Activated CD4-positive, alpha-beta T cell treated with anti-CD3 and anti-CD28 coated beads, Interleukin-2, Interleukin-4, amounts not matched to agents 100 ng/mL and 50 ng/mL, durations not matched to agents 16 hours and 8 hours (primary cell): ENCODE measurements around the gene TUBA4A.
"Not testable (repeated sequence)": the region's sequence is repeated elsewhere in the genome, so short reads cannot be mapped to it uniquely, and the experiment has no call there.

Experiments used
- DNase-seq: peaks from one replicate; pipeline ENCODE4 v3.0.0-alpha.2; 2020; ENCODE audit warnings: low spot score

Gene TUBA4A

DNA sequence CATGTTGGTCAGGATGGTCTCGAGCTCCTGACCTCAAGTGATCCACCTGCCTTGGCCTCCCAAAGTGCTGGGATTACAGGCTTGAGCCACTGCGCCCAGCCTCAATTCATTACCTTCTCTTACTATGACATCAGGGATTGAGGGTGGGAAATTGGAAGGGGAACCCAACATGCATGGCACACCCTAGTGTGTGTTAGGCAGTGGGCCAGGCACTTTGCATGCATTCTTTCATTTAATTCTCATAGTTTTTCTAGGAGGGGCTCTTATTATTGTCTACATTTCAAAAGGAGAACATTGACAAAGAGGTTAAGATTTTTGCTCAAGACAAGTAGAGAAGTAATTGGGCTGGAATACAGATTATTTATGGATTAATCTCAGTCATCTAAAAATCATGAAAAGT, 14.6 kb upstream of the TUBA4A start:
- no peak for DNase-seq

DNA sequence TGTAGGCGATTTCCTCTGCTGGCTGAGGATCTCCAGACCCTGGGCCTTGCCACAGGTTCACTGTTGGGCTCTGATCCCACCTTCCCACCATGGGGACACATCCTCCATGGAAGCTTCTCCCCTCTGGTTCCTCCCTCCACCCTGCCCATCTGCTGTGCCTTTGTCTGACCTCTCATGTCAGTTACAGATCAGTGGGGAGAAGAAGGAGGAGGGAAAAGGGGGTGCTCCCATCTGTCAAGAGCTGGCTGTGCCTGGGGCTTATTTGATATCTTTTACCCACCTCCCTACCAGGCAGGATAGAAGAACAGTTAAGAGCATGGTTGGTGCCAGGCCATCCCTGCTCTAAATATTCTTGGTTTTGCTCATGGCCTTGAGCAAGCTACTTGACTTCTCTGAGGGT, 13.2 kb upstream of the TUBA4A start:
- no peak for DNase-seq

DNA sequence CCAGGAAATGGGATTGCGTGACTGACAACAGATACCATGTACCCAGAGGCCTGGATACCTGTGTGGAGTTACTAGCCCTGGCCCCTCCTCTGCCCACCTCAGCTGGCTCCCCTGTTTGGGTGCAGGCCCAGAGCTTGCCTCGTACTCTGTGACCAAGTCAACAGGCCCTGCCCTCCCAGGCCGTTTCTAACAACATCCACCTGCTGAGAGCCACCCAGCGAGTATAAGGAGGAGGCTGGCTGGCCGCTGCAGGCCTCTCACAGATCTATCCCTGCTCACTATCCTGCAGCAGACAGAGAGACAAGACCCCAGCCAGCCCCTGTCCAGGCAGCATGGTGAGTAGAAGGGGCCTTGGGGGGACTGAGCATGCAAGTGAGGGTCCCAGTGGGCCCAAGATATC, 12.5 kb upstream of the TUBA4A start:
- DNase-seq = no peak

- no peak for DNase-seq
These were observed 7.5 kb upstream of the TUBA4A start for GRCh38 chr2:219261024-219261855.

- DNase-seq = not testable (repeated sequence)
These were observed 5.2 kb upstream of the TUBA4A start for GRCh38 chr2:219258942-219259341.

DNA sequence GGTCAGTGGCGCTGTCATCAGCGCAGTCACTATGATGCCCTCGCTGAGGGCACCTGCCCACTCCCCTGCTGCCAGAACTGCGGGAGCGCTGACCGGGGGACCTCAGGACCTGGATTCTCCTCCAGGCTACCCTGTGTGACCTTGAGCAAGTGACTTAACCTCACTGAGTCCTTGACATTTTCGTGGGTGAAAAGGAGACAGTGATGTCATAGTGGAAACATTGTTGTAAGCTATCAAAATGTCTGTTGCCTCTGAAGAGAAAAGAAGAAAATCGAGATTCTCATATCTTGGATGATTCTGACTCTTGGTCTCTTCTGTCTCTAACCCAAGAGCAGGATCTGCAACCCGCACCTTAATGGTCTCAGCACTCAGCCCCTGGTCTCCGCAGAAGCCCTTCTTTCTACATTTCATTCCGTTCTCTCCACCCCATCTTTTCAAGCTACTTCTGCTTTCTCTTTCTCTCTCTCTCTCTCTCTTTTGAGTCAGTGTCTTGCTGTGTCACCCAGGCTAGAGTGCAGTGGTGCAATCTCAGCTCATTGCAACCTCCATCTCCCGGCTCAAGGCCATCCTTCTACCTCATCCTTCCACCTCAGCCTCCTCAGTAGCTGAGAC, 978 bp upstream of the TUBA4A start:
- DNase-seq = no peak

DNA sequence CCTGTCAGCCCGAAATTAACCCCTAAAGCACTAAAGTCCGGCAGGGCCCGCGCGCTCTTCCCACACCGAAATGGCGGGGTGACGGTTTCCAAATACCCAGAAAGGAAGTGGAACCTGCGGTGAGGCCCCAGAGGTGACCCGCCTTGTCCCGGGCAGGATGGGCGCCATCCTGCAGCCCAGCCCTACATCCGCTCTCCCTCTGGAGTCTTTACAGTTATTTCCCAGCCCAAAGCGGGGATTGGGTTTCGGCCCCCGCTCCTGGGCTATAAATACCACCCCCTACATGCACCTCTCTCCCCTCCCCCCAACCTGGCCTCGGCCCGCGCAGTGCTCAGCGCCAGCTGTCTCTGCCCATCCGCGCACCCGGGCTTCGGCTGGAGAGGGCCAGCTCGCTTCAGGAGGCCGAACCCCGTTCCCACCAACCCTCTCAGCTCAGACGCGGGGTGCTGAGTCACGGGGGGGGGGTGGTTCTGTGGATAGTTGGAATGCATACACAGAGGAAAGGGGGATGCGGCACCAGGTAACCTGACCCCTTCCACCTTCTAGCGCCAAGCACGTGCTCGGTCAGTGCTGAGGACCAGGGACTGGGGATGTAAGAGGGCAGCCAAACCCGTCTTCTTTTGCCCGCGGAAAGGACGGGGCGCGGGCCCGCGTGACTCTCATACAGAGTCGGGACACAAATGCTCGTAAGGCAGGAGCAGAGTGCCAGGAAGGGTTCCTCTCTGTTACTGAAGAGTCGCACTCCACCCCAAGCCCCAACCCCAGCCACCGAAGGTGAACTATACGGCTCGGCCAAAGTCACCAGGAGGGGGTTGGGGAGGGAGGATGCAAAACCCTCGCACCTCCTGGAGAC, 592 bp downstream of the TUBA4A start, which contains the start of gene TUBA4B:
Gene TUBA4B, plus strand, starts transcription at position 344 of the 853 bp plus-strand sequence. Its CDS starts 165 bp downstream, at position 509.
- DNase-seq = no peak

DNA sequence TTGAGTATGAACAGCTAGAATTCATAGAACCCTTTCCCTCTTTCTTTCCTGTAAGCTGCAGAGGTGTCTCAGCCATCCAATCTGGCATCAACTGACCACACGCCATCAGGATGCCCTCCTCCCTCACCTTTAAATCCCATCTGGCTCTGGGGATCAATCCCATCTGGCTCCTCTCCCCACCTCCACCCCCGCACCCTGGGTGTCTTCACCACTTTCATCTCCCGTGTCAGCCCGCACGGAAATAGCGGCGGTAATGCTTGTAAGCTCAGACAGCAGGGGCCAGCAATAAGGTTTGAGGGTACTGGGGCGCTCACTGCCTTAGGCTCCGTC, 1.2 kb downstream of the TUBA4A start:
- no peak for DNase-seq

DNA sequence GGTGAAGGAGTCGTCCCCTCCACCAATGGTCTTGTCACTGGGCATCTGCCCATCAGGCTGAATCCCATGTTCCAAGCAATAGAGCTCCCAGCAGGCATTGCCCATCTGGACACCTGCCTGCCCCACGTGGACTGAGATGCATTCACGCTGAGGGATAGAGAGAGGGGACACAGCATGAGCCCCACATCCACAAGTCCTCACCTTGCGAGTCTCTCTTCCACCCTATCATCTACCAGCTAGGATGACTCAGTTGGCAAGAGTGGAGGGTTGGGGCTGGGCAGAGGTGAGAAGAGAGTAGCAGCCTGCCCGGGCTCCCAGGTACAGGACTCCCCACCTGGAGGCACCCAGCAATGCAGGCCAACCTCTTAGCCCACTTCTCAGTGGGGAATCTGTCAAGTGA, 1.6 kb downstream of the TUBA4A start:
- no peak for DNase-seq

GRCh38 chr2:219251656-219252055, 2.1 kb downstream of the TUBA4A start:
- DNase-seq = no peak

- no peak for DNase-seq
These were observed 3.5 kb downstream of the TUBA4A start for GRCh38 chr2:219250049-219250781.

DNA sequence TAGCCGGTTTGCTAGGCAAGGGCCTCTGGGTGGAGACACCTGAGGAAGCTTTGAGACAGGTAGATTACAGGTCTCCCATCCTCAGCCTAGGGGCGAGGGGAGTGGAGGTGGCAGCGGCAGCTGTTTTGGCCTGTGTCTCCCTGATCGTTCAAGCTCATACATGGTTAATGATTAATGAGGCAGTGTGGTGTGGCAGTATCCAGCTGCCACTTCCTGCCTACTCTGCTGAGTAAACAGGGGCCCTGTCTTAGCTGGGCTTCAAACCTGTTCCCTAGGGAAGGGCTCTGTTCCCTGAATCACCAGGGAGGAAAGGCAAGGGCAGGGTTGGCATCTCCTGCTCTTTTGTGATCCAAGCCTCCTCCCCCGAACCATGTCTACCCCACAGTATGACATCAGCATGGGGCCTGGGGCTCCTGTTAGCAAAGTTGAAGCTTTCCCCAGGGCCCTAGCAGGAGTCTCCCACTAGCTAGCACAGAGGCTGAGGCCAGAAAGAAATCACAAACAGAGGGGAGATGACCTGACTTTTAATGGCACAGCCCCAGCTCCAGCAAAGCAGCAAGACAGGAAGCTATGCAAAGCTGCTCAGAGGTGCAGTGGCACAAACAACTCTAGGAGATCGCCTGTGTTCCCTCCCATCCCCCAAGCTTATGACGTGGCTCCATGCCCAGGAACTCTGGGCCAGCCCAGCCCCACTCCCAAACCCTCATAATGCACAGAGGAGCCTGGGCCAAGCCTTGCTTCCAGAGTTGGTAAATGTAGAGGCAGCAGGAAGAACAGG, 4.3 kb downstream of the TUBA4A start:
- DNase-seq = no peak

DNA sequence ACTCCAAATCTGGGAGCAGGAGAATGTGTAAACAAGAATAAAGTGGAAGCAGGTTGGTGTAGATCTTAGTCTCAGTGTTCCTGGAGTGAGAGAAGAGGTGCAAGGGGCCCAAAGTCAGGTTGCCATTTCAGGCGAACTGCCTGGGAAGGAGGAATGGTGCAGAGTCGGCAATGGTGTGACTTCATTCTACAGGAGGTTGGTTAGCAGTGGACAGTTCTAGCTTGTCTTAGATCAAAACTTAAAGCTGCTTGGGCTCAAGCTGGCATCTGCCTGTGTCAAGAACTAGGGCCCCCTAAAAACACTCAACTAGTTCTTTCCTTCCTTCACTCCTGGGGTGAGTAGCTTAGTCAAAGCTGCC, 4.9 kb downstream of the TUBA4A start:
- DNase-seq = no peak

GRCh38 chr2:219247678-219248642, 5.8 kb downstream of the TUBA4A start:
- peak; percentile 84 for DNase-seq

DNA sequence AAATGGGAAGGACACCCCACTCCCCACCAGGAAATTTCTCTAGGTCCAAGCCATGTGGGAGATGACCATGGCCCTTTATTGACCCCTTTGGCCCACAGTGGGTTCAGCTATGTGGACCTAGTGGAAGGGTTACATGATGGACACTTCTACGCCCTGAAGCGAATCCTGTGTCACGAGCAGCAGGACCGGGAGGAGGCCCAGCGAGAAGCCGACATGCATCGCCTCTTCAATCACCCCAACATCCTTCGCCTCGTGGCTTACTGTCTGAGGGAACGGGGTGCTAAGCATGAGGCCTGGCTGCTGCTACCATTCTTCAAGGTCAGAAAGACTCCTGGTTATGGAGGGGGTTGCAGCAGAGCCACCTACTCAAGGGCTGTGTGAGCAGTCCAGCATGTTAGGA, 7.2 kb downstream of the TUBA4A start:
- DNase-seq = no peak

GRCh38 chr2:219245899-219246230, 7.9 kb downstream of the TUBA4A start:
- DNase-seq = no peak

DNA sequence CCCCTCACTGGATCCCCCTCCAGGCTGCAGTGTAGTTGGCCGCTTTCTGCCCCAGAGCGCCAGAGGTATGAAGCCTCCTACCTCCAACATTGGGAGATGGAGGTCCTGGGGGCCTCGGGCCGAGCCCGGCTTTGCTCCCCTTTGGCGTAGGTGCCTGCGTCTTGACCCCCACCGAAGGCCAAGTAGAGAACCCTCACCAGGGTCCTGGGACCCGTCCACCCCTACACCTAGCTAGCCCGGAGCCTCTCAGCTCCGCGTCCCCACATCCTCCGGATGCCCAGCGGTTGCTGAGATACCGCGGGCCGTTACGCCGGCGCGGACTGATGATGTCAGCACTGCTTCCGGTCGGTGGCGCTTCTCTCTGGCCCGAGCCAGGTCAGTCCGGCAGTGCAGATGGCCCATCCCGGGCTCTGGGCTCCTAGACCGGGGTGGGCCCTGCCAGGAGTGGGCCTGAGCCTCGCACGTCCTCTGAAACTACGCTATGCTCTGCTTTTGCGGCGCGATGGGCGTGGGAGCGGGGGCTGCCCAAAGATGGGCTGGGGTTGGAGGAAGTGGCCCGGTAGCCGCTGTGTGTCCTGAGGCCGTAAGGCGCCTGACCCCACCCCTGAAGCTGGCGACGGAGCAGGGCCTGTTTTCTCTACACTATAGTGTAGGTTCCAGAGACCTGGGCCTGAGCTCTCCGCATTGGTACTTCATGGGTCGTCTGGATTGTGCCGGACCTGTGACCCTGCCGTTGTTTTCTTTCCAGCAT, 8.4 kb downstream of the TUBA4A start, which contains the start of the genes GLB1L and STK16:
Gene GLB1L, minus strand, starts transcription at position 297 of the 751 bp plus-strand sequence. CDS start 1,871 bp downstream, outside the sequence.
Gene STK16, plus strand, starts transcription at position 332 of the 751 bp plus-strand sequence. CDS start 521 bp downstream, outside the sequence.
- peak; percentile 92 for DNase-seq

- no peak for DNase-seq
These were observed 8.9 kb downstream of the TUBA4A start for GRCh38 chr2:219244789-219245147.

- DNase-seq = no peak
These were observed 10.4 kb downstream of the TUBA4A start for GRCh38 chr2:219243291-219243761.
